GM12892 (cell line): ENCODE data around the gene LYZL4.

ENCODE experiments used
- POLR2A ChIP-seq: IDR thresholded peaks from 2 replicates; pipeline ENCODE4 v1.6.1; 2011; ENCODE audit warnings: low read depth, low read length, control low read depth
- POLR2AphosphoS5 ChIP-seq: IDR thresholded peaks from 2 replicates; pipeline ENCODE4 v1.6.1; 2011; ENCODE audit warnings: low read depth, low read length, control low read depth
- TAF1 ChIP-seq: IDR thresholded peaks from 2 replicates; pipeline ENCODE4 v1.6.1; 2011; ENCODE audit warnings: low read depth, mild to moderate bottlenecking, control low read depth, low read length, borderline replicate concordance

DNA sequence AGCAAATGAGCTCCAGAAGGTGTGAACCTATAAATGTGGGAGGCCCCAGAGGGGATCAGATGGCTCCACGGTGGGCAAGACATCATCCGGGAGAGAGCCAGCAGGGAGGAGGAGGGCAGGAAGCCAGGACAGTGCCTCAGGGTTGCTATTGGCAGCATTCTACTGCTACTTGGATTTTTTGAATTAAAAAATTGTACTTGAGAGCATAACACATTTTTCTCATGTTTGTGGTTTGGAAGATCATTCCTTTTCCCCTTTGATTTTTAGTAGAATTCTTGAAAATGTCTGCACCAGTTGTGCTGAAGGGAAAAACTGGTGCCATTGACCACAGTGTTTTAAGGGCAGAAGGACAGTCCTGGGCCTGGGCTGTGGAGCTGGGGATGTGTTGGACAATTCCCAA lies 59.2 kb downstream of the LYZL4 start:
- no peak for TF ChIP-seq POLR2A
- TF ChIP-seq POLR2AphosphoS5, result no peak
- no peak for TF ChIP-seq TAF1
